SK-N-SH (cell line): Measurements from ENCODE around the gene ABO.
"Not testable (repeated sequence)": the region's sequence is repeated elsewhere in the genome, so short reads cannot be mapped to it uniquely, and the experiment has no call there.

Experiments
- CTCF ChIP-seq: fragments of 200-600 bp; sonication (generic); IDR thresholded peaks from 2 replicates; pipeline ENCODE4 v1.6.1; 2017; ENCODE audit warnings: antibody characterized with exemption, mild to moderate bottlenecking, moderate library complexity
- EP300 ChIP-seq, 2 experiments: IDR thresholded peaks; 2 replicates each; pipeline versions ENCODE4 v1.4.0 to v1.6.1; 2012; ENCODE audit warnings: borderline replicate concordance in 1 of 2, low read depth in 1 of 2, low read length in 1 of 2
- FOXJ3 ChIP-seq: sonication (generic); formaldehyde crosslinking; IDR thresholded peaks from 2 replicates; pipeline ENCODE4 v1.5.1; 2020; ENCODE audit warnings: mild to moderate bottlenecking, missing genetic modification reagents
- IRF3 ChIP-seq: fragments of 150-350 bp; IDR thresholded peaks from 2 replicates; pipeline ENCODE4 v1.6.1; 2016; ENCODE audit warnings: mild to moderate bottlenecking, low read depth, low read length
- REST ChIP-seq: IDR thresholded peaks from 2 replicates; pipeline ENCODE4 v1.6.1; 2012; ENCODE audit warnings: mild to moderate bottlenecking, low read depth, low read length, moderate library complexity
- SIN3A ChIP-seq: IDR thresholded peaks from 2 replicates; pipeline ENCODE4 v1.6.1; 2012; ENCODE audit warnings: low read depth, mild to moderate bottlenecking, low read length, moderate library complexity, borderline replicate concordance

GRCh38 chr9:133269136-133269535 lies 5.9 kb downstream of the ABO start:
- not testable (repeated sequence) for TF ChIP-seq IRF3; REST; CTCF; FOXJ3 (CRISPR knock-in tag); EP300 (IDR thresholded peaks at IDR 0.05; ENCODE audit: borderline replicate concordance in 1 of 2, low read depth in 1 of 2, low read length in 1 of 2); SIN3A
